HepG2 (cell line): Measurements from ENCODE around the gene SMTN. TPM values are rescaled to one million over a fixed set of nuclear protein-coding genes. Genes with fewer than 3 reads are reported as not detected.

ENCODE experiments used
- ARNT ChIP-seq: fragments of 450-650 bp; IDR thresholded peaks from 2 replicates; pipeline ENCODE4 v1.6.1; 2017
- GATAD1 ChIP-seq: IDR thresholded peaks from 2 replicates; pipeline ENCODE4 v1.6.1; 2016; ENCODE audit warnings: missing genetic modification reagents, missing compliant biosample characterization
- GZF1 ChIP-seq: sonication (generic); formaldehyde crosslinking; IDR thresholded peaks from 2 replicates; pipeline ENCODE4 v1.5.1; 2020; ENCODE audit warnings: mild to moderate bottlenecking, missing genetic modification reagents
- KAT2B ChIP-seq: fragments of 150-350 bp; IDR thresholded peaks from 2 replicates; pipeline ENCODE4 v1.6.1; 2014; ENCODE audit warnings: low read depth, low read length, borderline replicate concordance
- MAFG ChIP-seq: sonication (generic); formaldehyde crosslinking; IDR thresholded peaks from 2 replicates; pipeline ENCODE4 v1.5.1; 2020; ENCODE audit warnings: mild to moderate bottlenecking, missing genetic modification reagents
- MZF1 ChIP-seq: sonication (generic); formaldehyde crosslinking; IDR thresholded peaks from 2 replicates; pipeline ENCODE4 v1.8.1; 2023; ENCODE audit warnings: mild to moderate bottlenecking, missing genetic modification reagents, borderline replicate concordance
- RBM22 ChIP-seq: fragments of 200-400 bp; formaldehyde crosslinking; optimal IDR thresholded peaks from 2 replicates; pipeline ENCODE3; 2017; ENCODE audit warnings: mild to moderate bottlenecking, low read length, moderate library complexity
- SALL1 ChIP-seq: sonication (generic); formaldehyde crosslinking; IDR thresholded peaks from 2 replicates; pipeline ENCODE4 v1.8.0; 2022; ENCODE audit warnings: mild to moderate bottlenecking, missing genetic modification reagents
- SP4 ChIP-seq: sonication (generic); formaldehyde crosslinking; IDR thresholded peaks from 2 replicates; pipeline ENCODE4 v1.8.1; 2023; ENCODE audit warnings: mild to moderate bottlenecking, missing genetic modification reagents
- THYN1 ChIP-seq: sonication (generic); formaldehyde crosslinking; IDR thresholded peaks from 2 replicates; pipeline ENCODE4 v1.8.1; 2023; ENCODE audit warnings: low read depth, mild to moderate bottlenecking, moderate library complexity, missing genetic modification reagents, borderline replicate concordance
- ZBTB7A ChIP-seq: sonication (generic); formaldehyde crosslinking; IDR thresholded peaks from 2 replicates; pipeline ENCODE4 v1.8.0; 2022; ENCODE audit warnings: mild to moderate bottlenecking, missing genetic modification reagents
- ZMAT3 ChIP-seq: sonication (generic); formaldehyde crosslinking; conservative IDR thresholded peaks from 2 replicates; pipeline ENCODE4 v1.7.0; 2021; ENCODE audit warnings: missing genetic modification reagents
- ZNF552 ChIP-seq: sonication (generic); formaldehyde crosslinking; IDR thresholded peaks from 2 replicates; pipeline ENCODE4 v1.9.0; 2022; ENCODE audit warnings: missing genetic modification reagents, mild to moderate bottlenecking, borderline replicate concordance
- ZNF761 ChIP-seq: sonication (generic); formaldehyde crosslinking; conservative IDR thresholded peaks from 2 replicates; pipeline ENCODE4 v1.4.0; 2020; ENCODE audit warnings: mild to moderate bottlenecking, missing genetic modification reagents
- ZNF776 ChIP-seq: sonication (generic); formaldehyde crosslinking; IDR thresholded peaks from 2 replicates; pipeline ENCODE4 v1.4.0; 2020; ENCODE audit warnings: mild to moderate bottlenecking, missing genetic modification reagents
- polyA plus RNA-seq, 8 experiments: library from polyadenylated mRNA; depleted of rRNA in 3 of 8; stranded (reverse) in 7 of 8; unstranded in 1 of 8; fragments of >200 nt; fragmentation: Illumina TruSeq in 4 of 8; extraction: Trizol in 4 of 8; gene quantifications; 2 replicates each; pipeline versions ENCODE4 v1.2.1 to v1.2.3, GENCODE V29; 2011 to 2016; ENCODE audit warnings: low read depth in 4 of 8, missing spikeins in 1 of 8, mixed read lengths in 1 of 8; ENCODE audit not compliant: insufficient read depth in 1 of 8
- total RNA-seq, 5 experiments: library from RNA; depleted of rRNA; stranded (reverse); fragments of >200 nt; fragmentation: Illumina TruSeq; extraction: Trizol; gene quantifications; 2 replicates each; pipeline ENCODE4 v1.2.3, GENCODE V29; 2016; ENCODE audit warnings: low read depth in 1 of 5
- TF ChIP-seq, protein P1 (sequence below): IDR thresholded peaks from 2 replicates; pipeline ENCODE4 v1.6.1; 2016; ENCODE audit warnings: low read depth, missing genetic modification reagents, missing compliant biosample characterization
- TF ChIP-seq, protein P2 (sequence below): sonication (generic); formaldehyde crosslinking; IDR thresholded peaks from 2 replicates; pipeline ENCODE4 v1.5.1; 2020; ENCODE audit warnings: mild to moderate bottlenecking, missing genetic modification reagents, moderate library complexity
- TF ChIP-seq, protein P3 (sequence below): sonication (generic); formaldehyde crosslinking; IDR thresholded peaks from 2 replicates; pipeline ENCODE4 v1.4.0; 2020; ENCODE audit warnings: missing genetic modification reagents

Gene SMTN
- total and polyA plus RNA-seq, 2 of the 13 experiments (the other 11 are each of a cell fraction or from before 2014, with no cell fraction given): 14.7 to 26.1 TPM

DNA sequence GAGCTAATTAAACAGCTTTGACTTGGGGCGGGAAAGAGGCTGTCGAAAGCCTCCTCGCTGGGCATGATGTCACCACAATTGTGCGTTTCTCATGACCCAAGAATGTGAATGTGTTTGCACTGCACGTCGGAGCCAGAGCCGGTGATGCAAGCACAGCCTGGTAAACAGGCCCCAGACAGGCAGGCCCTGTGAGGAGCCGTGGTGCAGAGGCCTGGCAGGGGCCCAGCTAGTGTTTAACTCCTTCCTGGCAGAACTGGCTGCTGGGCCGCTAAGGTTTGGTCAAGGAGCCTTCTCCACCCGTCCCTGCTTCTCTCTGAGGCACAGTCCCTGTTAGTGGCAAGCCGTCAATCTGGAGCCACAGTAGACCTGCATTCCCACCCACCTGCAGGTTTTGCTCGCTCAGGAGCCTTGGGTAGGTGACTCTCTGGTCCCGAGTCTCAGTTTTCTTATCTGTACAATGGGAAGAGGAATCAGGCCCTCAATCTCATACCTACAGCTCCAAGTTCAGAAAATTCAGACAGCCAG is 25.4 kb upstream of the SMTN start (continued):
- TF ChIP-seq, protein P1, sequence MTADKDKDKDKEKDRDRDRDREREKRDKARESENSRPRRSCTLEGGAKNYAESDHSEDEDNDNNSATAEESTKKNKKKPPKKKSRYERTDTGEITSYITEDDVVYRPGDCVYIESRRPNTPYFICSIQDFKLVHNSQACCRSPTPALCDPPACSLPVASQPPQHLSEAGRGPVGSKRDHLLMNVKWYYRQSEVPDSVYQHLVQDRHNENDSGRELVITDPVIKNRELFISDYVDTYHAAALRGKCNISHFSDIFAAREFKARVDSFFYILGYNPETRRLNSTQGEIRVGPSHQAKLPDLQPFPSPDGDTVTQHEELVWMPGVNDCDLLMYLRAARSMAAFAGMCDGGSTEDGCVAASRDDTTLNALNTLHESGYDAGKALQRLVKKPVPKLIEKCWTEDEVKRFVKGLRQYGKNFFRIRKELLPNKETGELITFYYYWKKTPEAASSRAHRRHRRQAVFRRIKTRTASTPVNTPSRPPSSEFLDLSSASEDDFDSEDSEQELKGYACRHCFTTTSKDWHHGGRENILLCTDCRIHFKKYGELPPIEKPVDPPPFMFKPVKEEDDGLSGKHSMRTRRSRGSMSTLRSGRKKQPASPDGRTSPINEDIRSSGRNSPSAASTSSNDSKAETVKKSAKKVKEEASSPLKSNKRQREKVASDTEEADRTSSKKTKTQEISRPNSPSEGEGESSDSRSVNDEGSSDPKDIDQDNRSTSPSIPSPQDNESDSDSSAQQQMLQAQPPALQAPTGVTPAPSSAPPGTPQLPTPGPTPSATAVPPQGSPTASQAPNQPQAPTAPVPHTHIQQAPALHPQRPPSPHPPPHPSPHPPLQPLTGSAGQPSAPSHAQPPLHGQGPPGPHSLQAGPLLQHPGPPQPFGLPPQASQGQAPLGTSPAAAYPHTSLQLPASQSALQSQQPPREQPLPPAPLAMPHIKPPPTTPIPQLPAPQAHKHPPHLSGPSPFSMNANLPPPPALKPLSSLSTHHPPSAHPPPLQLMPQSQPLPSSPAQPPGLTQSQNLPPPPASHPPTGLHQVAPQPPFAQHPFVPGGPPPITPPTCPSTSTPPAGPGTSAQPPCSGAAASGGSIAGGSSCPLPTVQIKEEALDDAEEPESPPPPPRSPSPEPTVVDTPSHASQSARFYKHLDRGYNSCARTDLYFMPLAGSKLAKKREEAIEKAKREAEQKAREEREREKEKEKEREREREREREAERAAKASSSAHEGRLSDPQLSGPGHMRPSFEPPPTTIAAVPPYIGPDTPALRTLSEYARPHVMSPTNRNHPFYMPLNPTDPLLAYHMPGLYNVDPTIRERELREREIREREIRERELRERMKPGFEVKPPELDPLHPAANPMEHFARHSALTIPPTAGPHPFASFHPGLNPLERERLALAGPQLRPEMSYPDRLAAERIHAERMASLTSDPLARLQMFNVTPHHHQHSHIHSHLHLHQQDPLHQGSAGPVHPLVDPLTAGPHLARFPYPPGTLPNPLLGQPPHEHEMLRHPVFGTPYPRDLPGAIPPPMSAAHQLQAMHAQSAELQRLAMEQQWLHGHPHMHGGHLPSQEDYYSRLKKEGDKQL: peak; percentile 68; the same call in 1 of the 2 replicates
- TF ChIP-seq ZMAT3: peak; percentile 84; the same call in 1 of the 2 replicates
- no peak for TF ChIP-seq MAFG (CRISPR knock-in tag)
- no peak for TF ChIP-seq ARNT
- TF ChIP-seq THYN1 (CRISPR knock-in tag): no peak
- TF ChIP-seq SP4 (CRISPR knock-in tag): peak; percentile 82
- peak; percentile 96 for TF ChIP-seq SALL1 (CRISPR knock-in tag)
- TF ChIP-seq, protein P2, sequence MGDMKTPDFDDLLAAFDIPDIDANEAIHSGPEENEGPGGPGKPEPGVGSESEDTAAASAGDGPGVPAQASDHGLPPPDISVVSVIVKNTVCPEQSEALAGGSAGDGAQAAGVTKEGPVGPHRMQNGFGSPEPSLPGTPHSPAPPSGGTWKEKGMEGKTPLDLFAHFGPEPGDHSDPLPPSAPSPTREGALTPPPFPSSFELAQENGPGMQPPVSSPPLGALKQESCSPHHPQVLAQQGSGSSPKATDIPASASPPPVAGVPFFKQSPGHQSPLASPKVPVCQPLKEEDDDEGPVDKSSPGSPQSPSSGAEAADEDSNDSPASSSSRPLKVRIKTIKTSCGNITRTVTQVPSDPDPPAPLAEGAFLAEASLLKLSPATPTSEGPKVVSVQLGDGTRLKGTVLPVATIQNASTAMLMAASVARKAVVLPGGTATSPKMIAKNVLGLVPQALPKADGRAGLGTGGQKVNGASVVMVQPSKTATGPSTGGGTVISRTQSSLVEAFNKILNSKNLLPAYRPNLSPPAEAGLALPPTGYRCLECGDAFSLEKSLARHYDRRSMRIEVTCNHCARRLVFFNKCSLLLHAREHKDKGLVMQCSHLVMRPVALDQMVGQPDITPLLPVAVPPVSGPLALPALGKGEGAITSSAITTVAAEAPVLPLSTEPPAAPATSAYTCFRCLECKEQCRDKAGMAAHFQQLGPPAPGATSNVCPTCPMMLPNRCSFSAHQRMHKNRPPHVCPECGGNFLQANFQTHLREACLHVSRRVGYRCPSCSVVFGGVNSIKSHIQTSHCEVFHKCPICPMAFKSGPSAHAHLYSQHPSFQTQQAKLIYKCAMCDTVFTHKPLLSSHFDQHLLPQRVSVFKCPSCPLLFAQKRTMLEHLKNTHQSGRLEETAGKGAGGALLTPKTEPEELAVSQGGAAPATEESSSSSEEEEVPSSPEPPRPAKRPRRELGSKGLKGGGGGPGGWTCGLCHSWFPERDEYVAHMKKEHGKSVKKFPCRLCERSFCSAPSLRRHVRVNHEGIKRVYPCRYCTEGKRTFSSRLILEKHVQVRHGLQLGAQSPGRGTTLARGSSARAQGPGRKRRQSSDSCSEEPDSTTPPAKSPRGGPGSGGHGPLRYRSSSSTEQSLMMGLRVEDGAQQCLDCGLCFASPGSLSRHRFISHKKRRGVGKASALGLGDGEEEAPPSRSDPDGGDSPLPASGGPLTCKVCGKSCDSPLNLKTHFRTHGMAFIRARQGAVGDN (CRISPR knock-in tag): peak; percentile 98
- no peak for TF ChIP-seq ZBTB7A (CRISPR knock-in tag)
- TF ChIP-seq GATAD1 (CRISPR knock-in tag): peak; percentile 77
- TF ChIP-seq MZF1 (CRISPR knock-in tag): no peak
- TF ChIP-seq ZNF776 (CRISPR knock-in tag): no peak
- no peak for TF ChIP-seq GZF1 (CRISPR knock-in tag)
- no peak for TF ChIP-seq KAT2B
- peak; percentile 69; the same call in 1 of the 2 replicates for TF ChIP-seq ZNF761
- peak; percentile 62; the same call in 1 of the 2 replicates for TF ChIP-seq ZNF552 (CRISPR knock-in tag)
- TF ChIP-seq RBM22: no peak
- TF ChIP-seq, protein P3, sequence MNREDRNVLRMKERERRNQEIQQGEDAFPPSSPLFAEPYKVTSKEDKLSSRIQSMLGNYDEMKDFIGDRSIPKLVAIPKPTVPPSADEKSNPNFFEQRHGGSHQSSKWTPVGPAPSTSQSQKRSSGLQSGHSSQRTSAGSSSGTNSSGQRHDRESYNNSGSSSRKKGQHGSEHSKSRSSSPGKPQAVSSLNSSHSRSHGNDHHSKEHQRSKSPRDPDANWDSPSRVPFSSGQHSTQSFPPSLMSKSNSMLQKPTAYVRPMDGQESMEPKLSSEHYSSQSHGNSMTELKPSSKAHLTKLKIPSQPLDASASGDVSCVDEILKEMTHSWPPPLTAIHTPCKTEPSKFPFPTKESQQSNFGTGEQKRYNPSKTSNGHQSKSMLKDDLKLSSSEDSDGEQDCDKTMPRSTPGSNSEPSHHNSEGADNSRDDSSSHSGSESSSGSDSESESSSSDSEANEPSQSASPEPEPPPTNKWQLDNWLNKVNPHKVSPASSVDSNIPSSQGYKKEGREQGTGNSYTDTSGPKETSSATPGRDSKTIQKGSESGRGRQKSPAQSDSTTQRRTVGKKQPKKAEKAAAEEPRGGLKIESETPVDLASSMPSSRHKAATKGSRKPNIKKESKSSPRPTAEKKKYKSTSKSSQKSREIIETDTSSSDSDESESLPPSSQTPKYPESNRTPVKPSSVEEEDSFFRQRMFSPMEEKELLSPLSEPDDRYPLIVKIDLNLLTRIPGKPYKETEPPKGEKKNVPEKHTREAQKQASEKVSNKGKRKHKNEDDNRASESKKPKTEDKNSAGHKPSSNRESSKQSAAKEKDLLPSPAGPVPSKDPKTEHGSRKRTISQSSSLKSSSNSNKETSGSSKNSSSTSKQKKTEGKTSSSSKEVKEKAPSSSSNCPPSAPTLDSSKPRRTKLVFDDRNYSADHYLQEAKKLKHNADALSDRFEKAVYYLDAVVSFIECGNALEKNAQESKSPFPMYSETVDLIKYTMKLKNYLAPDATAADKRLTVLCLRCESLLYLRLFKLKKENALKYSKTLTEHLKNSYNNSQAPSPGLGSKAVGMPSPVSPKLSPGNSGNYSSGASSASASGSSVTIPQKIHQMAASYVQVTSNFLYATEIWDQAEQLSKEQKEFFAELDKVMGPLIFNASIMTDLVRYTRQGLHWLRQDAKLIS: no peak
